Measurements from ENCODE around the gene ZXDC. TPM values are rescaled to one million over a fixed set of nuclear protein-coding genes. Genes with fewer than 3 reads are reported as not detected.

Gene ZXDC
- total and polyA plus RNA-seq, 5 experiments from 2014 or later, result 11.4 to 61.0 (median 27.0) TPM

DNA sequence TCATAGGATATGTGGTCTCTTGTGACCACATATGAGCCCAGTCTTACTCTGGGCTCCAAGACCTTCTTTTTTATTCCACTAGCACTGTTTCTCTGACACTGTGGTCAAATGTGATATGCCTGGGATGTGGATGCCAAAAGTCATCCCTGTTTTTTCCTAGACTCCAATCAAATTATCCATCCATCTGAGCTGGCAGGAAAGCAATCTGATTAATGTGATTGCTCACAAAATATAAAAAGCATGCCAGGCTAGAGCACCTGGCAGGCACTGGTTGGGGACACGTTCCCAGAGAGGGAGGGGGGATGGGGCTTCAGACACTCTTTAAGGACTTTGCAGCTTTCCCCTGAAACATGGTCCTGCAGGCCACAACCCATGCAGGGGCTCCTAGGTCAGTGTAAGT, 84.1 kb downstream of the ZXDC start:
- Mint-ChIP-seq H3K36me3 (no peaks in the 10 kb centered on the region), H3K4me1 (peaks cover 5 to 15% (median 10%) of the 10 kb centered on the region in 4 donors), H3K9me3 (no peaks in the 10 kb centered on the region), H3K4me3 (no peak overlapping the region), H3K27me3 (peaks cover 32 to 78% (median 58%) of the 10 kb centered on the region in 5 donors), H3K27ac (no peak overlapping the region)
- POLR2A ChIA-PET, result no interaction called here
- no peak for DNase-seq
- ATAC-seq, result no peak

DNA sequence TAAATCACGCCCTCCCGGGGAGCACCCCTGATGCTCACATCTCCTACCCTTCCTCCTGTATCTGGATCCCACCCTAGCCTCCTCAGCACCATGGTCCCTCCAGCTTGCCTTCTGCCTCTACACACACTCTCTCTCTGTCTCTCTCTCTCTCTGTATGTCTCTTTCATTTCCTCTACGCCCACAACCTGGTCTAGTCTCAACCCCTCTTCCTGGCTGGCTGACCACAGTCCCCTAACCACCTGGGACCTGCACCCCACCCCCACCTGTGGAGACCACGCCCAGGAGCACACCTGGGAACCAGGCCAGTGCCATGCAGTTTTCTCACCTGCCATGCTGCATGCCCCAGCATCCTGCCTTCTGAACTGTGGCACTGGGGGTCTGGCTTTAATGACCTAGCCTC, 84.9 kb downstream of the ZXDC start:
- peak overlapping the region in 1 of 10 donors; percentile 78 for H3K27ac Mint-ChIP-seq
- no peaks in the 10 kb centered on the region for H3K9me3 Mint-ChIP-seq
- H3K36me3 Mint-ChIP-seq, result no peaks in the 10 kb centered on the region
- H3K4me3 Mint-ChIP-seq, result no peak overlapping the region
- DNase-seq, result no peak
- no peak for ATAC-seq
- H3K27me3 Mint-ChIP-seq, result peaks cover 34 to 77% (median 62%) of the 10 kb centered on the region in 5 donors
- POLR2A ChIA-PET, result no interaction called here
- peaks cover 5 to 15% (median 10%) of the 10 kb centered on the region in 4 donors for H3K4me1 Mint-ChIP-seq

DNA sequence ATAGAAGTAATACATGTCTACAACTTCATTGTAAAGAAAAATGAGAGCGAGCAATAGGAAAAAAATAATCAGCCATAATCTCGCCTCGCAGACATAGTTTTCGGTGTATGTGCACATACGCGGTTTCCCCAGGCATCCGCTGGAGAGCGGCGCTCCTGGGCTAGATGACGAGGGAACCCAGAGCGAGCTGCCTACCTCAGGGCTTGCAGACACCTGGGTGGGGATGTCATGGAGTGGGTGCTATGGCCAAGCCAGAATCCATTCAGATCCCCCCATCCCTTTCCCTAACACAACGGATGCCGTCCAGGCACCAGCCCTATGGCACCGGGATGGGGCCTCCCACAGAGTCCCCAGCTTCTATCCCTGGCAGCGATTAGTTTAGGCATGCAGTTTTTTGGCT, 85.5 kb downstream of the ZXDC start:
- Mint-ChIP-seq H3K27me3 (peaks cover 32 to 77% (median 58%) of the 10 kb centered on the region in 5 donors), H3K9me3 (no peaks in the 10 kb centered on the region), H3K4me3 (peak overlapping the region in 1 of 10 donors; percentile 60), H3K27ac (no peak overlapping the region), H3K4me1 (peaks cover 5 to 15% (median 10%) of the 10 kb centered on the region in 4 donors), H3K36me3 (no peaks in the 10 kb centered on the region)
- ATAC-seq (no peak), DNase-seq (no peak)
- POLR2A ChIA-PET, result no interaction called here

DNA sequence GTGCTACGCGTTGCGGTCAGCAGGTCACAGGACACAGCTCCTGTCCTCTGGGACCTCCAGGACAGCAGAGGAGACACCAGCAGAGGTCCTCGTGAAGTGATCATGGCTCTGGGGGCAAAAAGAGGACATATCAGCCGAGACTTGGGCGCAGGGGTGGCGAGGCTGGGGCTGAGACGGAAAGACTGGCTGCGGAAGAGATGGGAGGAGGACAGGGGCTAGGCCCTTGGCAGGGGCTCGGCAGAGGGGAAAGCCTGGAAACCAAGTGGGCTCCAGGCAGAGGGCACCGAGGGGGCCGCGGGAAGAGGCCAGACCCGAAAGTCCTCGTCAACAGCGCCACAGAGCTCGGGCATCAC, 85.9 kb downstream of the ZXDC start:
- H3K4me1 Mint-ChIP-seq, result peaks cover 5 to 15% (median 10%) of the 10 kb centered on the region in 4 donors
- DNase-seq (no peak), ATAC-seq (no peak)
- POLR2A ChIA-PET, result no interaction called here
- no peak overlapping the region for H3K27ac Mint-ChIP-seq
- H3K9me3 Mint-ChIP-seq, result no peaks in the 10 kb centered on the region
- no peaks in the 10 kb centered on the region for H3K36me3 Mint-ChIP-seq
- H3K4me3 Mint-ChIP-seq, result peak overlapping the region in 7 of 10 donors; percentile 11 to 60 (median 39)
- peaks cover 31 to 77% (median 58%) of the 10 kb centered on the region in 5 donors for H3K27me3 Mint-ChIP-seq

DNA sequence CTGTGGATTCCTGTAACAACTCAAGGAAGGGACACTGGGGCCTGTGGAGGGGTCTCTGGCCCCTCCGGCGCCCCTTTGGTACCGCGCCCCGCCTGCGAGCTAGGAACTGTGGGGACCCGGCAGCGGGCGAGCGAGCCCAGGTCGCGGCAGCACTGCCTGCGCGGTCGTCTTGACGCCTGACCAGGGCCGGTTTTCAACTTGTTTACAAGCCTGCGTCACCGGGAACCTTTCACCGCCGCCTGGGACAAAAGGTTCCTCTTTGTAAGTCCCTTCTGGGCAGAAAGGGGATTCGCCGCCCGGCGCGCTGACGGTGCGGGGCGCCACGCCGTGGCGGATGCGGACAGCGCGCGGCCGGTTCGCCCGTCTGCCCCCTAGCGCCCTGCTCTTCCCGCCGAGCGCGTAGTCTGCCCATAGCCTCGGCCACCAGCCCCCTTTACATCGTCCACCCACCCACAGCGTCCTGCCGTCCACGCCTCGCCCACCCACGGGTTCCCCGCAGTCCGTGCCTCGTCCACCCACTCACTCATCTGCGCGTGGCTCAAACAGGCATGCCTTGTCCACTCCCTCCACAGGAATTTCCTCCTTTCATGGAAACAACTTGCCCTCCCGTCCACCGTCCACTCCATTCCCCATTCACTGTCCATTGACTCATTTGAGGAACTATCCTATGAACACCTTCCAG, 86.4 kb downstream of the ZXDC start:
- Mint-ChIP-seq H3K9me3 (peaks cover 0 to under 1% (median 0%) of the 10 kb centered on the region in 9 donors), H3K4me3 (peak overlapping the region in 7 of 10 donors; percentile 23 to 60 (median 39)), H3K36me3 (no peaks in the 10 kb centered on the region), H3K27me3 (peaks cover 35 to 80% (median 59%) of the 10 kb centered on the region in 5 donors), H3K27ac (no peak overlapping the region), H3K4me1 (peaks cover 5 to 15% (median 10%) of the 10 kb centered on the region in 4 donors)
- POLR2A ChIA-PET, result no interaction called here
- peak in 6 of 10 donors; percentile 11 to 26 (median 19) for DNase-seq
- ATAC-seq, result peak; percentile 58 to 74

Other genes with a start within 250 kb of the ZXDC start
- gene KLF15, start 118.5 kb downstream of the ZXDC start, total RNA-seq, result 1 to 10 TPM; 1.2 to 1.6 TPM
- not detected for gene KLF15, start 118.5 kb downstream of the ZXDC start, polyA plus RNA-seq
- not detected for gene CFAP100, start 81.0 kb downstream of the ZXDC start, total RNA-seq
- gene CFAP100, start 81.0 kb downstream of the ZXDC start, polyA plus RNA-seq, result not detected
- under 1 TPM; 0.10 to 0.11 TPM for gene UROC1, start 41.9 kb upstream of the ZXDC start, total RNA-seq
- gene UROC1, start 41.9 kb upstream of the ZXDC start, polyA plus RNA-seq, result under 1 TPM; 0.07 to 0.67 (median 0.21) TPM
- gene CHST13, start 48.3 kb upstream of the ZXDC start, total RNA-seq, result not detected
- under 1 TPM in 1 of 3 donors, not detected in 2; 0.14 TPM for gene CHST13, start 48.3 kb upstream of the ZXDC start, polyA plus RNA-seq
- gene C3orf22, start 83.0 kb upstream of the ZXDC start, total RNA-seq, result not detected
- gene C3orf22, start 83.0 kb upstream of the ZXDC start, polyA plus RNA-seq, result not detected
- 1 to 10 TPM; 6.2 to 6.4 TPM for gene TXNRD3, start 179.2 kb upstream of the ZXDC start, total RNA-seq
- 1 to 10 TPM; 3.2 to 6.7 (median 5.0) TPM for gene TXNRD3, start 179.2 kb upstream of the ZXDC start, polyA plus RNA-seq
- gene CHCHD6, start 228.3 kb upstream of the ZXDC start, total RNA-seq, result 10 to 100 TPM in 1 of 2 experiments, 1 to 10 TPM in 1; 7.8 to 11.1 TPM
- gene CHCHD6, start 228.3 kb upstream of the ZXDC start, polyA plus RNA-seq, result 10 to 100 TPM; 11.3 to 16.9 (median 14.9) TPM